Central memory CD8-positive, alpha-beta T cell (primary cell): ENCODE measurements around the gene TMEM260.
A peak's percentile ranks its signal among the peaks of the same experiment; 100 is the strongest.

Experiments used
- ATAC-seq: fragments of 150-1000 bp; cut with Tn5 transposase; replicated peaks from 2 replicates; pipeline ENCODE4 v1.10.0; 2022; ENCODE audit warnings: mild to moderate bottlenecking, moderate FRiP score, moderate number of reproducible peaks; ENCODE audit not compliant: poor library complexity, severe bottlenecking; ENCODE audit errors: extremely low read depth
- DNase-seq, 2 donors: peaks; one replicate each; pipeline ENCODE4 v3.0.0; 2021; ENCODE audit warnings: low spot score in 2 of 2
- H3K27ac Mint-ChIP-seq: one replicate; pipeline ENCODE4 v1.8.0; 2022; ENCODE audit warnings: low read depth, mild to moderate bottlenecking, moderate library complexity, mixed read lengths
- H3K27me3 Mint-ChIP-seq: one replicate; pipeline ENCODE4 v1.8.0; 2022; ENCODE audit warnings: mixed read lengths
- H3K36me3 Mint-ChIP-seq: one replicate; pipeline ENCODE4 v1.8.0; 2022; ENCODE audit warnings: mild to moderate bottlenecking, moderate library complexity, mixed read lengths; ENCODE audit not compliant: insufficient read depth
- H3K4me1 Mint-ChIP-seq: one replicate; pipeline ENCODE4 v1.8.0; 2022; ENCODE audit warnings: mixed read lengths
- H3K4me3 Mint-ChIP-seq: one replicate; pipeline ENCODE4 v1.8.0; 2022; ENCODE audit warnings: mild to moderate bottlenecking, moderate library complexity, mixed read lengths
- H3K9me3 Mint-ChIP-seq: one replicate; pipeline ENCODE4 v1.8.0; 2022; ENCODE audit warnings: mixed read lengths

TMEM260 gene

GRCh38 chr14:56579345-56580220 is at the start of gene TMEM260:
TSS of gene TMEM260 (plus strand) at chr14:56579798. CDS start at chr14:56579915, 117 bp downstream.
- Mint-ChIP-seq H3K36me3 (peaks cover 16% of the 10 kb centered on the region), H3K4me3 (peak within 1 kb of the TSS; percentile 90), H3K4me1 (peaks cover 36% of the 10 kb centered on the region), H3K9me3 (no peaks in the 10 kb centered on the region), H3K27me3 (no peaks in the 10 kb centered on the region), H3K27ac (peak within 1 kb of the TSS; percentile 88)
- DNase-seq: peak; percentile 87 to 91
- peak; percentile 89 for ATAC-seq

GRCh38 chr14:56532546-56532945 is 47.1 kb upstream of the TMEM260 start:
- ATAC-seq (no peak), DNase-seq (no peak)
- H3K4me1 Mint-ChIP-seq: no peaks in the 10 kb centered on the region
- H3K36me3 Mint-ChIP-seq: no peaks in the 10 kb centered on the region
- H3K27ac Mint-ChIP-seq: no peak overlapping the region
- peaks cover 49% of the 10 kb centered on the region for H3K27me3 Mint-ChIP-seq
- H3K9me3 Mint-ChIP-seq: no peaks in the 10 kb centered on the region
- no peak overlapping the region for H3K4me3 Mint-ChIP-seq

- Mint-ChIP-seq H3K4me1 (no peaks in the 10 kb centered on the region), H3K4me3 (no peak overlapping the region), H3K27me3 (peaks cover 52% of the 10 kb centered on the region), H3K27ac (no peak overlapping the region), H3K9me3 (no peaks in the 10 kb centered on the region), H3K36me3 (no peaks in the 10 kb centered on the region)
- DNase-seq (no peak), ATAC-seq (no peak)
These were observed 44.9 kb upstream of the TMEM260 start for GRCh38 chr14:56534656-56535055.

- Mint-ChIP-seq H3K27ac (no peak overlapping the region), H3K4me1 (no peaks in the 10 kb centered on the region), H3K4me3 (no peak overlapping the region), H3K27me3 (peaks cover 27% of the 10 kb centered on the region), H3K9me3 (no peaks in the 10 kb centered on the region), H3K36me3 (no peaks in the 10 kb centered on the region)
- no peak for ATAC-seq
- DNase-seq: no peak
These were observed 39.7 kb upstream of the TMEM260 start for GRCh38 chr14:56539862-56540261.

- DNase-seq: no peak
- H3K27me3 Mint-ChIP-seq: peaks cover 18% of the 10 kb centered on the region
- H3K4me3 Mint-ChIP-seq: no peak overlapping the region
- ATAC-seq: no peak
- no peak overlapping the region for H3K27ac Mint-ChIP-seq
- H3K4me1 Mint-ChIP-seq: no peaks in the 10 kb centered on the region
- no peaks in the 10 kb centered on the region for H3K9me3 Mint-ChIP-seq
- H3K36me3 Mint-ChIP-seq: no peaks in the 10 kb centered on the region
These were observed 36.2 kb upstream of the TMEM260 start for GRCh38 chr14:56543436-56543835.

GRCh38 chr14:56549721-56550120 is 29.9 kb upstream of the TMEM260 start:
- no peak overlapping the region for H3K27ac Mint-ChIP-seq
- H3K9me3 Mint-ChIP-seq: no peaks in the 10 kb centered on the region
- no peaks in the 10 kb centered on the region for H3K36me3 Mint-ChIP-seq
- peaks cover 56% of the 10 kb centered on the region for H3K27me3 Mint-ChIP-seq
- H3K4me3 Mint-ChIP-seq: no peak overlapping the region
- DNase-seq (no peak), ATAC-seq (no peak)
- H3K4me1 Mint-ChIP-seq: no peaks in the 10 kb centered on the region

GRCh38 chr14:56552615-56553014 is 27.0 kb upstream of the TMEM260 start:
- no peaks in the 10 kb centered on the region for H3K4me1 Mint-ChIP-seq
- DNase-seq (no peak), ATAC-seq (no peak)
- H3K4me3 Mint-ChIP-seq: no peak overlapping the region
- peaks cover 85% of the 10 kb centered on the region for H3K27me3 Mint-ChIP-seq
- H3K9me3 Mint-ChIP-seq: no peaks in the 10 kb centered on the region
- H3K36me3 Mint-ChIP-seq: no peaks in the 10 kb centered on the region
- H3K27ac Mint-ChIP-seq: no peak overlapping the region

GRCh38 chr14:56554301-56554700 is 25.3 kb upstream of the TMEM260 start:
- DNase-seq (no peak), ATAC-seq (no peak)
- Mint-ChIP-seq H3K36me3 (no peaks in the 10 kb centered on the region), H3K4me1 (no peaks in the 10 kb centered on the region), H3K9me3 (no peaks in the 10 kb centered on the region), H3K27me3 (peaks cover 80% of the 10 kb centered on the region), H3K27ac (no peak overlapping the region), H3K4me3 (no peak overlapping the region)

- DNase-seq (no peak), ATAC-seq (no peak)
- H3K9me3 Mint-ChIP-seq: no peaks in the 10 kb centered on the region
- no peak overlapping the region for H3K4me3 Mint-ChIP-seq
- H3K27ac Mint-ChIP-seq: no peak overlapping the region
- H3K4me1 Mint-ChIP-seq: no peaks in the 10 kb centered on the region
- H3K36me3 Mint-ChIP-seq: no peaks in the 10 kb centered on the region
- H3K27me3 Mint-ChIP-seq: peaks cover 66% of the 10 kb centered on the region
These were observed 23.6 kb upstream of the TMEM260 start for GRCh38 chr14:56555921-56556570.

GRCh38 chr14:56559182-56559581 is 20.4 kb upstream of the TMEM260 start:
- no peaks in the 10 kb centered on the region for H3K36me3 Mint-ChIP-seq
- H3K9me3 Mint-ChIP-seq: peaks cover 5% of the 10 kb centered on the region
- peaks cover 68% of the 10 kb centered on the region for H3K27me3 Mint-ChIP-seq
- H3K4me3 Mint-ChIP-seq: no peak overlapping the region
- no peak overlapping the region for H3K27ac Mint-ChIP-seq
- no peaks in the 10 kb centered on the region for H3K4me1 Mint-ChIP-seq
- ATAC-seq (no peak), DNase-seq (no peak)

GRCh38 chr14:56561606-56562005 is 18.0 kb upstream of the TMEM260 start:
- Mint-ChIP-seq H3K36me3 (no peaks in the 10 kb centered on the region), H3K27ac (no peak overlapping the region), H3K4me1 (no peaks in the 10 kb centered on the region), H3K9me3 (peaks cover 5% of the 10 kb centered on the region), H3K27me3 (peaks cover 64% of the 10 kb centered on the region), H3K4me3 (no peak overlapping the region)
- DNase-seq (no peak), ATAC-seq (no peak)

- Mint-ChIP-seq H3K36me3 (no peaks in the 10 kb centered on the region), H3K27ac (no peak overlapping the region), H3K27me3 (peaks cover 64% of the 10 kb centered on the region), H3K4me3 (no peak overlapping the region), H3K4me1 (no peaks in the 10 kb centered on the region), H3K9me3 (peaks cover 5% of the 10 kb centered on the region)
- DNase-seq (no peak), ATAC-seq (no peak)
These were observed 16.7 kb upstream of the TMEM260 start for GRCh38 chr14:56562883-56563282.

- DNase-seq (no peak), ATAC-seq (no peak)
- no peak overlapping the region for H3K4me3 Mint-ChIP-seq
- no peaks in the 10 kb centered on the region for H3K4me1 Mint-ChIP-seq
- no peak overlapping the region for H3K27ac Mint-ChIP-seq
- H3K9me3 Mint-ChIP-seq: no peaks in the 10 kb centered on the region
- no peaks in the 10 kb centered on the region for H3K36me3 Mint-ChIP-seq
- H3K27me3 Mint-ChIP-seq: peaks cover 59% of the 10 kb centered on the region
These were observed 10.4 kb upstream of the TMEM260 start for GRCh38 chr14:56569174-56569573.
